ENCODE measurements around the gene MUC3A. TPM values are rescaled to one million over a fixed set of nuclear protein-coding genes. Genes with fewer than 3 reads are reported as not detected.
A peak's percentile ranks its signal among the peaks of the same experiment; 100 is the strongest.

MUC3A gene
- total and polyA plus RNA-seq, 2 of the 13 experiments (the other 11 are each of a cell fraction or from before 2014, with no cell fraction given): 0.01 TPM; not detected in 1

DNA sequence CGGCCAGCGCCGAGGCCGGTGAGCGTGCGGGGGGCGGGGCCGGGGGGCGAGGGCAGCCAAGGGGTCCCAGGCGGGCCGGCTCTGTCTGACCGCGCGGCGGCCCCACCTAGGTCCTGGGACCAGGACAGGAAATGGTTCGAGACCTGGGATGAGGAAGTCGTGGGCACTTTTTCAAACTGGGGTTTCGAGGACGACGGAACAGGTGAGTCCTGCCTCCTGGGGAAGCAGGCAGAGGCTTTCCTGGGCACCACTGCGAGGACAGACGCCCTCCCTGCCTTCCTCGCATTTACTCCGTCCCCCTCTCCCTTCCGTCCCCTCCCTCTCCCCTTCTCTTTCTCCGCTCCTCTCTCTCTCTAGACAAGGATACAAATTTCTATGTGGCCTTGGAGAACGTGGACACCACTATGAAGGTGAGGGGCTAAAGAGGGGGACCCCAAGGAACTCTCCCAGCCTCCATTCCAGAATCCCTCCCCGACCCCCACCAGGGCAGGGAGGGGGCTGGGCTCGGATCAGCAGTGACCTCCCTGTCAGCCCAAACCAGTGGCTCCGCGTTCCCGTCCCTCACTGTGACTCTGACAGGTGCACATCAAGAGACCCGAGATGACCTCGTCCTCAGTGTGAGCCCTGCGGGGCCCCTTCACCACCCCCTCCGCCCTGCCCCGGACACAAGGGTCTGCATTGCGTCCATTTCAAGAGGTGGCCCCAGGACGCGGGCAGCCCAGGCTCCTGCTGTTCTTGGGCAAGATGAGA is 17.4 kb downstream of the MUC3A start (continued):
- TF ChIP-seq ZSCAN25 (CRISPR knock-in tag; IDR thresholded peaks at IDR 0.05): no peak
- TF ChIP-seq ZNF180 (CRISPR knock-in tag; IDR thresholded peaks at IDR 0.05; ENCODE audit: borderline replicate concordance, low read depth): no peak
- no peak for TF ChIP-seq FLYWCH1 (CRISPR knock-in tag; IDR thresholded peaks at IDR 0.05)
- 0 out of 2 replicates have a peak, but pooled peaks have one; percentile 50 for TF ChIP-seq MAF1 (CRISPR knock-in tag; IDR thresholded peaks at IDR 0.05; ENCODE audit: borderline replicate concordance)
- TF ChIP-seq TOE1 (CRISPR knock-in tag; IDR thresholded peaks at IDR 0.05): no peak
- TF ChIP-seq ZNF225 (CRISPR knock-in tag; IDR thresholded peaks at IDR 0.05): no peak
- TF ChIP-seq SOX6 (IDR thresholded peaks at IDR 0.05): no peak
- TF ChIP-seq SOX6 (CRISPR knock-in tag; IDR thresholded peaks at IDR 0.05): no peak
- TF ChIP-seq HNF4G (IDR thresholded peaks at IDR 0.05; ENCODE audit: borderline replicate concordance, low read depth, low read length): 0 out of 2 replicates have a peak, but pooled peaks have one; percentile 1
- no peak for TF ChIP-seq HNF4G (CRISPR knock-in tag; IDR thresholded peaks at IDR 0.05; ENCODE audit: borderline replicate concordance, low read depth)

DNA sequence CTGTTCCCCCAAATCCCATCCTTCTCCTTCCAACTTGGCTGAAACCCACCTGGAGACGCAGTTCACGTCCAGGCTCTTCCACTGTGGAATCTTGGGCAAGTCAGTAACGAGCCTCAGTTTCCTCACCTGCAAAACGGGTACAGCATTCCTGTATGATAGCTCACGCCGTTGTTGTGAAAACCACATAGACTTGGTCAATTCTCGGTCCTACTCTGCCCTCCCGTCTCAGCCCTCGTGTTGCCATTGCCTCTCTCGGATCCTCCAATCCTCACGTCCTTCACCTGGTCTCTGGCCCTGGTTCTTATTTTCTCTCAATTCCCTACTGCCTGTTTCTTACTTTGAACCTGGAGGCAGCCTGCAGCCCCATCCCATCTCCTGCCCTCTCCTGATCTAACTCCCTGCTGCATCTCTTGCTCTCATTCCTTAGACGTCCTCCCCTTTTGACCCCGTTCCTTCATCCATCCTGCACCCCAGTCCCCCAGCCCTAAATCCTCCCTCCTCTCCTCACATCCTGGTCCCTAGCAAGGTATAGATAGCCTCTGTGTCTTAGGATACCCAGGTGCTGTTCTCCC is 18.0 kb downstream of the MUC3A start:
- ATAC-seq: no peak
- Histone ChIP-seq H3K27ac (ENCODE audit: extremely low read length, insufficient read depth, low read length) (no peak overlapping the region), H3K36me3 (replicated peaks in 1 of 2; ENCODE audit: control insufficient read depth in 1 of 2, insufficient read depth in 2 of 2, low read length in 2 of 2) (no peaks in the 10 kb centered on the region), H3K9ac (ENCODE audit: insufficient read depth, low read depth, low read length) (no peak overlapping the region), H3K79me2 (ENCODE audit: insufficient read depth, low read length) (no peaks in the 10 kb centered on the region), H3K27me3 (ENCODE audit: control insufficient read depth in 1 of 2, insufficient read depth in 2 of 2, low read length in 2 of 2) (peaks cover 12 to 43% of the 10 kb centered on the region in 2 experiments), H2AFZ (ENCODE audit: low read length) (no peak overlapping the region), H3K4me3 (replicated peaks in 1 of 3; ENCODE audit: insufficient read depth in 1 of 3, low read depth in 2 of 3, low read length in 3 of 3) (no peak overlapping the region), H4K20me1 (ENCODE audit: insufficient read depth, low read length) (no peaks in the 10 kb centered on the region), H3K4me1 (ENCODE audit: insufficient read depth, low read length) (0 out of 2 replicates have a peak, but pooled peaks cover 10% of the 10 kb centered on the region), H3K9me3 (ENCODE audit: low read length) (no peaks in the 10 kb centered on the region), H3K4me2 (ENCODE audit: low read depth, low read length) (no peak overlapping the region)
- ChIA-PET CTCF (ENCODE audit: low intra/inter-chr PET ratio, low total read pairs) (interaction anchor here (1.4 to 2.9 kb wide), 2 partner anchors 92 to 110 kb away, joined by 3 to 45 read pairs; no protein-coding TSS in a partner anchor), POLR2A (no interaction called here)
- intact Hi-C loops (cut with micrococcal nuclease; ENCODE audit: unreplicated experiment): loop anchor here (2.0 kb wide), 1 partner anchor 109 kb away; no protein-coding TSS in a partner anchor
- no TSS peak for BruUV-seq (replicated peaks)
- WGBS (ENCODE audit: low lambda C conversion rate): 31% methylated on average over 13 of the region's 13 CpGs
- TF ChIP-seq REXO4 (CRISPR knock-in tag; IDR thresholded peaks at IDR 0.05; ENCODE audit: borderline replicate concordance) (no peak), ZNF629 (CRISPR knock-in tag; conservative IDR thresholded peaks at IDR 0.05) (peak; percentile 93), PCBP2 (optimal IDR thresholded peaks at IDR 0.05; ENCODE audit: low read depth, low read length, poor library complexity, severe bottlenecking) (peak; percentile 74), ZMYM3 (CRISPR knock-in tag; IDR thresholded peaks at IDR 0.05) (peak; percentile 77)
- in situ Hi-C loops (cut with HindIII; ENCODE audit: extremely low pct_ligation_motif_present, low pct_unique_long_range_greater_than_20kb): loop anchor here (5.0 kb wide), 1 partner anchor 90 kb away; no protein-coding TSS in a partner anchor
- no peak for DNase-seq (ENCODE audit: low spot score)
- no peak for FAIRE-seq

All from HepG2 (cell line).